Suprapubic skin (tissue), 4 donors: ENCODE measurements around the gene TTC13. TPM values are rescaled to one million over a fixed set of nuclear protein-coding genes. Genes with fewer than 3 reads are reported as not detected.

Experiments used
- DNase-seq, 2 donors: peaks; one replicate each; pipeline ENCODE4 v3.0.0-alpha.2; 2019; ENCODE audit warnings: low spot score in 2 of 2
- H3K27ac ChIP-seq: fragments of 200-600 bp; sonication (generic); one replicate; pipeline ENCODE4 v1.5.1; 2019
- H3K27me3 ChIP-seq: fragments of 200-600 bp; sonication (generic); one replicate; pipeline ENCODE4 v1.5.1; 2019
- H3K36me3 ChIP-seq: fragments of 200-600 bp; sonication (generic); one replicate; pipeline ENCODE4 v1.5.1; 2019
- H3K4me1 ChIP-seq: fragments of 200-600 bp; sonication (generic); one replicate; pipeline ENCODE4 v1.5.1; 2019
- H3K4me3 ChIP-seq: fragments of 200-600 bp; sonication (generic); one replicate; pipeline ENCODE4 v1.5.1; 2019; ENCODE audit warnings: mild to moderate bottlenecking
- H3K9me3 ChIP-seq: fragments of 200-600 bp; sonication (generic); one replicate; pipeline ENCODE4 v1.5.1; 2019
- EP300 ChIP-seq: sonication (generic); formaldehyde crosslinking; IDR thresholded peaks from one replicate; pipeline ENCODE4 v1.6.1; 2017; ENCODE audit warnings: antibody characterized with exemption
- POLR2A ChIP-seq, 2 donors: fragments of 450-650 bp; IDR thresholded peaks; one replicate each; pipeline ENCODE4 v1.6.1; 2017; ENCODE audit warnings: antibody characterized with exemption in 2 of 2, mild to moderate bottlenecking in 2 of 2, moderate library complexity in 2 of 2
- POLR2AphosphoS5 ChIP-seq, 3 donors: sonication (generic); formaldehyde crosslinking; IDR thresholded peaks; one replicate each; pipeline ENCODE4 v1.6.1; 2017; ENCODE audit warnings: antibody characterized with exemption in 3 of 3
- WGBS: methylation state at CpG from one replicate; pipeline ENCODE4 v1.1.5; 2018; 5-methylcytosine and 5-hydroxymethylcytosine counted together
- total RNA-seq, 4 donors: library from RNA; depleted of rRNA; stranded (reverse); fragments of >200 nt; gene quantifications; one replicate each; pipeline ENCODE4 v1.1.0, GENCODE V29; 2016
- TF ChIP-seq, protein P1 (sequence below), 2 donors: fragments of 200-600 bp in 1 of 2; fragments of 450-650 bp in 1 of 2; sonication (generic) in 1 of 2; IDR thresholded peaks; one replicate each; pipeline ENCODE4 v1.5.1; 2016 to 2019; ENCODE audit warnings: antibody characterized with exemption in 2 of 2, mild to moderate bottlenecking in 1 of 2, moderate library complexity in 1 of 2

TTC13 gene
- total RNA-seq, 4 donors from 2014 or later: 16.5 to 41.2 (median 19.2) TPM

DNA sequence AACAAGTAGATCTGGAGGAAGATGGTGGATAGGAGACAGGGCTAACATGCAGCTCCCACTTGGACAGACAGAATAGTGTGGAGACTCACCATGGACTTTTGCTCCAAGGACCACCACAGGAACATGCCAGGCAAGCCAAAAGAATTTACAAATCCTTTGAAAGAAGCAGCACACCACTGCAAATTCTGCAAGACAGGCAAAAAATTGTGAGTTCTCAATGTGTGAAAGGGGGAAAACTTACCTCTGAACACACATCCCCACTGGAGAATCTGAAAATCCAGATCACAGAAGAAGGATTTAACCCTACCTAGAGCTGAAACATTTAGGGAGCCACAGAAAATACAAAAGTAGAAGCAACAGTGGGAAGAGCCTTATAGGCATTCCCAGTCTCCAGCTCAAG, 23.2 kb upstream of the TTC13 start:
- Histone ChIP-seq H3K27ac (no peak overlapping the region), H3K36me3 (peaks cover 46% of the 10 kb centered on the region)

DNA sequence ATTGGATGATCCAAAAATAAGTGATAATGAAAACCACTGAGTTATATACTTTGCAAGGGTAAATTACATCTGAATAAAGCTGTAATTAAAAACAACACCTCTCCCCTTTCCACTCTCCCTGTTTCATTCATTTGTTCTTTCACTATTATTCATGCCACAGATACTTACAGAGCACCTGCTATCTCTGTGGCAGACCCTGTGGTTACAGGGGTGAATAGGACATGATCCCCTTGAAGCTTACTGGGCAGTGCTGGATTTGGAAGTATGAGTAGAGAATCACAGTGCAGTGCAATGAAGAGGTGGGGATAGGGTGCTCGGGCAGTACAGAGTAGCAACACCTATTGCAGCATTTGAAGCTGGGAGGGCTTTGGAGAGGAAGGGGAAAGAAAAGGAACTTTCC, 22.0 kb upstream of the TTC13 start:
- WGBS: 96% methylated on average over 1 of the region's 1 CpG
- TF ChIP-seq POLR2A (IDR thresholded peaks at IDR 0.05) (no peak), POLR2AphosphoS5 (IDR thresholded peaks at IDR 0.05) (no peak), EP300 (no peak)
- TF ChIP-seq, protein P1, sequence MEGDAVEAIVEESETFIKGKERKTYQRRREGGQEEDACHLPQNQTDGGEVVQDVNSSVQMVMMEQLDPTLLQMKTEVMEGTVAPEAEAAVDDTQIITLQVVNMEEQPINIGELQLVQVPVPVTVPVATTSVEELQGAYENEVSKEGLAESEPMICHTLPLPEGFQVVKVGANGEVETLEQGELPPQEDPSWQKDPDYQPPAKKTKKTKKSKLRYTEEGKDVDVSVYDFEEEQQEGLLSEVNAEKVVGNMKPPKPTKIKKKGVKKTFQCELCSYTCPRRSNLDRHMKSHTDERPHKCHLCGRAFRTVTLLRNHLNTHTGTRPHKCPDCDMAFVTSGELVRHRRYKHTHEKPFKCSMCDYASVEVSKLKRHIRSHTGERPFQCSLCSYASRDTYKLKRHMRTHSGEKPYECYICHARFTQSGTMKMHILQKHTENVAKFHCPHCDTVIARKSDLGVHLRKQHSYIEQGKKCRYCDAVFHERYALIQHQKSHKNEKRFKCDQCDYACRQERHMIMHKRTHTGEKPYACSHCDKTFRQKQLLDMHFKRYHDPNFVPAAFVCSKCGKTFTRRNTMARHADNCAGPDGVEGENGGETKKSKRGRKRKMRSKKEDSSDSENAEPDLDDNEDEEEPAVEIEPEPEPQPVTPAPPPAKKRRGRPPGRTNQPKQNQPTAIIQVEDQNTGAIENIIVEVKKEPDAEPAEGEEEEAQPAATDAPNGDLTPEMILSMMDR (IDR thresholded peaks at IDR 0.05): no peak
- no peak overlapping the region for H3K27ac ChIP-seq
- no peak for DNase-seq
- H3K27me3 ChIP-seq: no peaks in the 10 kb centered on the region
- H3K9me3 ChIP-seq: peaks cover 20% of the 10 kb centered on the region
- peaks cover 58% of the 10 kb centered on the region for H3K36me3 ChIP-seq
- no peaks in the 10 kb centered on the region for H3K4me1 ChIP-seq
- no peak overlapping the region for H3K4me3 ChIP-seq

More for the DNA sequence above, 23.2 kb upstream of the TTC13 start:
- peaks cover 20% of the 10 kb centered on the region for H3K9me3 ChIP-seq
- no peaks in the 10 kb centered on the region for H3K4me1 ChIP-seq
- H3K4me3 ChIP-seq: no peak overlapping the region
- H3K27me3 ChIP-seq: no peaks in the 10 kb centered on the region
- TF ChIP-seq EP300 (no peak), POLR2AphosphoS5 (IDR thresholded peaks at IDR 0.05) (no peak), POLR2A (IDR thresholded peaks at IDR 0.05) (no peak)
- TF ChIP-seq, protein P1 (IDR thresholded peaks at IDR 0.05): no peak
- DNase-seq: no peak

DNA sequence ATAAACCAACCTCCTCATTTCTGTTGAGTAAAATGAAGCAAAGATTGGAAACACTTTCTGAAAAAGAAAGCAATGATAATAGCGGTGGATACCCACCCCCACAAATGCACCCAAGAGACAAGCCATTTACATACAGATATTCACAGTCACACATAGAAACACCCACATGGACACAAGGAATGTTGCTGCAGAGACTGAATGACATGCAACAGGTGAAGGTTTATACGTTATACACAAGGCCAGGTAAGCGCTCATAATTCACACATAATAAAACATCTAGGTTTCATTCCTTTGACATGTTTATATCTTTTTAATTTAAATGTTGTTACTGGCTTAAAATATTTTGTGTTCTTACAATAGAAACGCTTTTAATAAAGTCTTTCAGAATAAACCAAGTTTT, 21.5 kb upstream of the TTC13 start:
- TF ChIP-seq POLR2AphosphoS5 (IDR thresholded peaks at IDR 0.05) (no peak), POLR2A (IDR thresholded peaks at IDR 0.05) (no peak), EP300 (no peak)
- TF ChIP-seq, protein P1 (IDR thresholded peaks at IDR 0.05): no peak
- no peak for DNase-seq
- WGBS: 95% methylated on average over 4 of the region's 4 CpGs
- Histone ChIP-seq H3K4me1 (no peaks in the 10 kb centered on the region), H3K9me3 (peaks cover 18% of the 10 kb centered on the region), H3K4me3 (no peak overlapping the region), H3K27me3 (no peaks in the 10 kb centered on the region), H3K36me3 (peaks cover 59% of the 10 kb centered on the region), H3K27ac (no peak overlapping the region)

DNA sequence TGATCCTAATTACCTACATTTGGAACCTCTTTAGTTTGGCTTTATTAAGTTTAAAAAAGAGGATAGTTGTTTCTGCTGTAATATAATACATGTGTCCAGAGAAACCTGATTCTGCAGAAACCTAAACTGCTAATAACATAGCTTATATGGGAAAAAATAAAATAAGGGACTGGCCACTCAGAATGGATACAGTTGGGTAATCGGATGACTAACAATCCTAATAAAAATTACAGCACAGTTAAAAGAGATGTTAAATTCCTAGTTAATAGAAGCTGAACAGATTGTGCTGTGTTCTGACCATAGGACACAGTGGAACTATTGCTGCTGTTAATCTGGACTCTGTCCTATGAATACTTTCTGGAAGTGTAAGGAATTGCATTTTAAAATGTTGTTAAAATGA, 16.2 kb upstream of the TTC13 start:
- WGBS: 93% methylated on average over 1 of the region's 1 CpG
- H3K36me3 ChIP-seq: peaks cover 87% of the 10 kb centered on the region
- no peak for DNase-seq
- no peaks in the 10 kb centered on the region for H3K27me3 ChIP-seq
- no peak for TF ChIP-seq EP300
- TF ChIP-seq, protein P1 (IDR thresholded peaks at IDR 0.05): no peak
- TF ChIP-seq POLR2AphosphoS5 (IDR thresholded peaks at IDR 0.05): no peak
- no peak for TF ChIP-seq POLR2A (IDR thresholded peaks at IDR 0.05)
- no peak overlapping the region for H3K4me3 ChIP-seq
- no peak overlapping the region for H3K27ac ChIP-seq
- H3K9me3 ChIP-seq: no peaks in the 10 kb centered on the region
- H3K4me1 ChIP-seq: no peaks in the 10 kb centered on the region

DNA sequence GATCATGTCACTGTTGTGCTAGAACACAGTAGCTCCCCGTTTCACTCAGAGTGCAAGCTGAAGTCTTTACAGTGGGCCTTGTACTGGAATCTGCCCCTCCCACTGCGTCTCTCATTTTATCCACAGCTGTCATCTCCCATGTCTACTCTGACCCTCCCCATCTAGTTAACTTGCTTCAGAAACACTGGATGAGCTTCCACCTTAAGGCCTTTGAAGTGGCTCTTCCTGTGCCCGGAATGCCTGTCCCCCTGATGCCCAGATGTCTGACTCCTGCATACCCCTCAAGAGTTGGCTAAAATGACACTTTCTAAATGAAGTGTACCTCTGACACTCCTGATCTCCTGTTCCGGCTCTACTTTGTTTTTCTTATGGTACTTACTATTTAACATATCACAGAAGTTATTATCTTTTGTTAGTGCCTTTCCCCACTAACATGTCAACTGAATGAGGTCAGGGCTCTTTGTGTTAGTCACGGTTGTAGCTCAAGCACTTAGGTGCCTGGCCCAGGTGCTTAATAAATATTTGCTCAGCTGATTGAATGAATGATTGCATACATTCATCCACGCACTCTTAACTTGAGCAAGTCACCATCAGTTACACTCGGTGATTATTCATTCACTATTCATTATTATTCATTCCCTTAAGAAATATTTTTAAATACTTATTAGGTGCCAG, 13.6 kb upstream of the TTC13 start:
- no peaks in the 10 kb centered on the region for H3K27me3 ChIP-seq
- no peak overlapping the region for H3K4me3 ChIP-seq
- H3K27ac ChIP-seq: no peak overlapping the region
- DNase-seq: no peak
- no peak for TF ChIP-seq POLR2A (IDR thresholded peaks at IDR 0.05)
- TF ChIP-seq POLR2AphosphoS5 (IDR thresholded peaks at IDR 0.05): no peak
- TF ChIP-seq, protein P1 (IDR thresholded peaks at IDR 0.05): no peak
- no peak for TF ChIP-seq EP300
- H3K4me1 ChIP-seq: no peaks in the 10 kb centered on the region
- peaks cover 64% of the 10 kb centered on the region for H3K36me3 ChIP-seq
- WGBS: 88% methylated on average over 7 of the region's 7 CpGs
- H3K9me3 ChIP-seq: no peaks in the 10 kb centered on the region
